ENCODE data around the gene DUSP9.

GRCh38 chrX:153644356-153645125 is 2.5 kb upstream of the DUSP9 start:
- TF ChIP-seq CTCF (IDR thresholded peaks at IDR 0.05; ENCODE audit: insufficient read depth, low read length) (no peak), POLR2AphosphoS5 (IDR thresholded peaks at IDR 0.05; ENCODE audit: low read depth) (no peak)

Measured in HL-60 (cell line).